Breast epithelium (tissue), 4 donors: ENCODE measurements around the gene KLHL33. TPM values are rescaled to one million over a fixed set of nuclear protein-coding genes. Genes with fewer than 3 reads are reported as not detected.
A peak's percentile ranks its signal among the peaks of the same experiment; 100 is the strongest.

Experiments used
- DNase-seq, 2 donors: peaks; one replicate each; pipeline ENCODE4 v3.0.0-alpha.2; 2019; ENCODE audit warnings: low spot score in 2 of 2
- H3K27ac ChIP-seq, 2 donors: fragments of 200-600 bp; sonication (generic) in 1 of 2; one replicate each; pipeline ENCODE4 v1.5.1; 2016 to 2019; ENCODE audit warnings: mild to moderate bottlenecking in 1 of 2
- H3K27me3 ChIP-seq, 2 donors: fragments of 200-600 bp; sonication (generic) in 1 of 2; one replicate each; pipeline versions ENCODE4 v1.5.1 to v1.6.0; 2017 to 2019; ENCODE audit warnings: control low read depth in 1 of 2, mild to moderate bottlenecking in 1 of 2
- H3K36me3 ChIP-seq: fragments of 200-600 bp; one replicate; pipeline ENCODE4 v1.5.1; 2019
- H3K4me1 ChIP-seq, 2 donors: fragments of 200-600 bp; sonication (generic); one replicate each; pipeline ENCODE4 v1.5.1; 2016 to 2019; ENCODE audit warnings: control low read depth in 1 of 2
- H3K4me3 ChIP-seq, 3 donors: fragments of 200-600 bp; sonication (generic); 1 replicate in 2 of 3; 2 replicates in 1 of 3; pipeline ENCODE4 v1.5.1; 2016 to 2019; ENCODE audit warnings: mild to moderate bottlenecking in 3 of 3, moderate library complexity in 2 of 3
- H3K9me3 ChIP-seq, 2 donors: fragments of 200-600 bp; sonication (generic) in 1 of 2; one replicate each; pipeline ENCODE4 v1.5.1; 2016 to 2019; ENCODE audit warnings: control low read depth in 1 of 2
- CTCF ChIP-seq, 3 donors: fragments of 450-650 bp; IDR thresholded peaks; one replicate each; pipeline ENCODE4 v1.5.1; 2016 to 2017; ENCODE audit warnings: antibody characterized with exemption in 3 of 3, mild to moderate bottlenecking in 3 of 3, moderate library complexity in 3 of 3
- POLR2A ChIP-seq: fragments of 450-650 bp; IDR thresholded peaks from one replicate; pipeline ENCODE4 v1.6.1; 2016; ENCODE audit warnings: antibody characterized with exemption, mild to moderate bottlenecking, moderate library complexity
- POLR2AphosphoS5 ChIP-seq, 3 donors: sonication (generic); formaldehyde crosslinking; IDR thresholded peaks; one replicate each; pipeline ENCODE4 v1.6.1; 2017; ENCODE audit warnings: antibody characterized with exemption in 3 of 3
- intact Hi-C: fragments of 100-400 bp; cut with DNase I; formaldehyde crosslinking; loops from one replicate; pipeline ENCODE4 v1.15.1; 2023; ENCODE audit warnings: low total_unique reads
- total RNA-seq, 3 donors: library from RNA; depleted of rRNA; stranded (reverse); fragments of >200 nt; gene quantifications; one replicate each; pipeline ENCODE4 v1.1.0, GENCODE V29; 2016

The KLHL33 gene
- total RNA-seq, 3 donors from 2014 or later, result 0.29 to 0.64 (median 0.33) TPM

DNA sequence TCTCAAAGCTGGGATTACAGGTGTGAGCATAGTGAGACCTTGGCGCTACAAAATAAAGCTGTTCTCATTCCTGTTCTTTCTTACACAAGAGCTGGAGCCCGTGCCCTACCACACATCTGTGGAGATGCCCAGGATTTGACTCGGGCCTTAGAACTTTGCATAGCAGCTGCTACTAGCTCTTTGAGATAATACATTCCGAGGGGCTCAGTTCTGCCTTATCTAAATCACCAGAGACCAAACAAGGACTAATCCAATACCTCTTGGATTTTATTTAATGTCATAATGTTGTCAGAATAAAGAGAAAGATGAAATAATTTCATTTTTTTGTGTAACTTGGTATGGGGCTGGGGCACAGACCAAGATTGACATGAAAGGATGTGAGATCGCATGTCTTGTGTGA lies 40.8 kb upstream of the KLHL33 start:
- H3K9me3 ChIP-seq, result no peaks in the 10 kb centered on the region
- DNase-seq, result no peak
- no peaks in the 10 kb centered on the region for H3K27me3 ChIP-seq
- H3K4me3 ChIP-seq, result no peak overlapping the region
- TF ChIP-seq POLR2A (no peak), CTCF (IDR thresholded peaks at IDR 0.05) (no peak), POLR2AphosphoS5 (IDR thresholded peaks at IDR 0.05) (no peak)
- intact Hi-C loops, result no loop called here
- no peaks in the 10 kb centered on the region for H3K4me1 ChIP-seq
- no peaks in the 10 kb centered on the region for H3K36me3 ChIP-seq
- peak overlapping the region; percentile 43 to 45 for H3K27ac ChIP-seq

DNA sequence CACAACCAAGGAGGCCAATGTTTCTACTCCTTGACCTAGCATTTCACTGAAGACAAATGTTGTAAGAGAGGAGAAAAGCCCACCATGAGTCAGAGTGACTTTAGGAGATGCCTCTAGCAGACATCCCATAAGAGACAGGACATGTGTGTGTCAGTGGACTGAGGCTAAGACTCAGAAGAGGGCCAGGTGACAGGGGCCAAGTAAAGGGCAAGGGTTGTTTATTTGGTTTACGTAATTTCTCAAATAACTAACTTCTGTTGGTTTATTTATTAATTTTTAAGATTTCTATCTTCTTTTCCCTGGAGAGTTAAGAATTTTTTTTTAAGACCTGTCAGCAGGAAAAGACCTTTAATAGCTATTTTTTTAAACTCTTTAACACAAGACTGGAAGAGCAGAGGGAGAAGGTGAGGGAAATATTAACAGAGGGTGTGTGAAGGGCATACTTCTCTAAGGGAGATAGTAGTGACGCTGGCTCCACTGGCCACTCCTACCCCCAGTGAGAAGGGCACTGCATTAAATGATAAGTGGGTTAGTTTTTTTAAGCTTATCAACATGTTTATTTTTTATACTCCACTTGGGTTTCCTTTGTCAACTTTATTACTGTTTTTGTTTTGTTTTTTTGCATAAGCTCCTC lies 36.7 kb upstream of the KLHL33 start:
- Histone ChIP-seq H3K9me3 (no peaks in the 10 kb centered on the region), H3K4me1 (no peaks in the 10 kb centered on the region), H3K4me3 (no peak overlapping the region), H3K36me3 (no peaks in the 10 kb centered on the region), H3K27ac (no peak overlapping the region), H3K27me3 (no peaks in the 10 kb centered on the region)
- TF ChIP-seq POLR2A (no peak), POLR2AphosphoS5 (IDR thresholded peaks at IDR 0.05) (no peak), CTCF (IDR thresholded peaks at IDR 0.05) (no peak)
- intact Hi-C loops, result no loop called here
- no peak for DNase-seq

DNA sequence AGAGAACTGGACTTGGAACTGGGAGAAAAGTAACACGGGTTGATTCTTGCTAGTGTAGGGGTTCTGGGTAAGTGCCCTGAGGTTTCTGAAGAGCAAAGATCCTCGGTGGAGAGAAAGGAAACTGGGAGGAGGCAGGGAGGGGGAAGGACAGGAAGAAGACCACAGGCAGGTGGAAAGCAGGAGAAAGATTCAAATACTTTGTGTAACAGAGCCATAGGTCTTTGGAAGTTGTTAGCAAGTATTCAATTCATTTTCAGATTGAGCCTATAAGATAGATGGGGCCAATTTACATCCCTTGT lies 34.6 kb upstream of the KLHL33 start:
- no peak for DNase-seq
- TF ChIP-seq POLR2AphosphoS5 (IDR thresholded peaks at IDR 0.05) (no peak), POLR2A (no peak)
- no peaks in the 10 kb centered on the region for H3K4me1 ChIP-seq
- no peaks in the 10 kb centered on the region for H3K9me3 ChIP-seq
- H3K27ac ChIP-seq, result peak overlapping the region; percentile 81 to 94
- H3K4me3 ChIP-seq, result peak overlapping the region; percentile 66 to 85 (median 76)
- intact Hi-C loops, result no loop called here
- H3K36me3 ChIP-seq, result no peaks in the 10 kb centered on the region
- no peaks in the 10 kb centered on the region for H3K27me3 ChIP-seq

DNA sequence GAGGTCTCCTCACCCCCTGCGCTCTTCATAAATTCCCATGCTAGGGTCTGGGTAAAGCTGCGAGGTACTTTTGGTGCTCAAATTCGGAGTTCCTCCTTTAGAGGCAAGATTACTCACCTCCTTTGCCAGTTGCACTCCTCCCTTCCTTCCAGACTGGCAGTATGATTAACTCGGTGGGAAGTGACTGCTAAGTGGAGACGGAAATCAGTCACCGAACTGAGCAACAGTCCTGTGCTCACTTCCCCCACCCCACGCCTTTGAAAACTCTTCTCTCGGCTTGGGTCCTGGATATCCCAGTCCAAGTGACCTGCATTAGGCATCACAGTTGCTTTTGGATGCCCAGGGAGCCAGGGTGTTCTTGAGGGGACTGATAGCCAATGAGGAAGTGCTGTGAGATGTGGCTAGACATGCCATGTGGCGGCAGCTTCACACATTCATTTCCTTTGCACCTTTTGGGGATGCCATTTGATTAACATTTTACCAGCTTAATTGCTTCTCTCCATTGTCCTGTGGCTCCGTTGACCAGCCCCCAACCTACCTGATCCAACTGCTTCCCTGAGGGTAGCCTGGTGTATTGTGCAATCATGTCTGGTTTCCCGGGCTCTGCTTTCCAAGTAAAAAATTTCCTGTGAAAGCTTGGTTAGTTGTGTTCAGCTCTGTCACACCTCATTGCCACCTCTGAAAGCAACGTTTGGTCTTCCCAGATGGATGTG lies 34.1 kb upstream of the KLHL33 start:
- no peaks in the 10 kb centered on the region for H3K27me3 ChIP-seq
- no peaks in the 10 kb centered on the region for H3K4me1 ChIP-seq
- no peaks in the 10 kb centered on the region for H3K9me3 ChIP-seq
- no peaks in the 10 kb centered on the region for H3K36me3 ChIP-seq
- no peak for TF ChIP-seq CTCF (IDR thresholded peaks at IDR 0.05)
- no peak for TF ChIP-seq POLR2AphosphoS5 (IDR thresholded peaks at IDR 0.05)
- TF ChIP-seq POLR2A, result no peak
- H3K27ac ChIP-seq, result peak overlapping the region; percentile 81 to 94
- DNase-seq, result no peak
- intact Hi-C loops, result no loop called here
- H3K4me3 ChIP-seq, result peak overlapping the region; percentile 66 to 85 (median 76)

DNA sequence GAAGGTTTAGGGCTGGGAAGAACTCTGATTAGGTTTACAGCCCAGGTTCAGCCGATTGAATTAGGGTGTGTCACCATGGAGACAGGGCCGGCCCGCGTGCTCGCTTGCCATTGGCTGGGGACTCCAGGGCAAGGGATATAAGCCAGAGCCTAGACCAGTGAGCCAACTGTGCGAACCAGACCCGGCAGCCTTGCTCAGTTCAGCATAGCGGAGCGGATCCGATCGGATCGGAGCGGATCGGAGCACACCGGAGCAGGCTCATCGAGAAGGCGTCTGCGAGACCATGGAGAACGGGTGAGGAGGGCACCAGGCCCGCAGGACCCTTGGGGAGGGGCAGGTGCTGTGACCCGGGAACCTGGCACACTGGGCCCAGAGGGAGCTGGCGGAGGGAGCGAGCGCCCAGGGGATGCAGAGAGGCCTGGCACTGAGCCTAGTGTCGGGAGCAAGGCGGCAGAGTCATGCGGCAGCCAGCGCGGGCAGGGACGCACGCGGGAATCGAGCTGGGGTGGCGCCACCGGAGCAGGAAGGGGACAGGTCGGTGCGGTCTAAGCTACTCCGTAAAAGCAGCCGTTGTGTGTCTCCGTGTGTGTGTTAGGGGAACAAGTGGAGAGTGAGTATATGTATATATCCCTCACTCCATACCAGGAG lies 33.4 kb upstream of the KLHL33 start, which contains the start of gene PNP:
PNP (plus strand) TSS at position 165 of the 648 bp plus-strand sequence; CDS start at position 284, 119 bp downstream.
- Histone ChIP-seq H3K9me3 (no peaks in the 10 kb centered on the region), H3K27me3 (no peaks in the 10 kb centered on the region), H3K36me3 (no peaks in the 10 kb centered on the region), H3K27ac (peak within 1 kb of the TSS; percentile 81 to 94), H3K4me1 (no peaks in the 10 kb centered on the region), H3K4me3 (peak within 1 kb of the TSS; percentile 66 to 85 (median 76))
- DNase-seq, result peak; percentile 80
- intact Hi-C loops, result no loop called here
- TF ChIP-seq CTCF (IDR thresholded peaks at IDR 0.05), result no peak
- peak; percentile 69 for TF ChIP-seq POLR2A
- peak; percentile 81 to 97 (median 86) for TF ChIP-seq POLR2AphosphoS5 (IDR thresholded peaks at IDR 0.05)
